Measurements from ENCODE around the gene CCDC159. TPM values are rescaled to one million over a fixed set of nuclear protein-coding genes. Genes with fewer than 3 reads are reported as not detected.

Gene CCDC159
- total and polyA plus RNA-seq, 4 donors: 6.3 to 25.2 (median 16.5) TPM

- peak overlapping the region in 1 of 3 donors; percentile 41 for H3K4me3 ChIP-seq (ENCODE audit: low read depth in 1 of 3, low read length in 3 of 3)
- no peak overlapping the region for H3K9ac ChIP-seq (ENCODE audit: low read depth in 1 of 2, low read length in 2 of 2)
- no peaks in the 10 kb centered on the region for H3K9me3 ChIP-seq (ENCODE audit: control insufficient read depth in 4 of 4, low read length in 3 of 4)
- peaks cover 5 to 40% (median 23%) of the 10 kb centered on the region in 4 donors for H3K4me1 ChIP-seq (ENCODE audit: control insufficient read depth in 4 of 4, insufficient read depth in 4 of 4, low read length in 3 of 4)
- no peaks in the 10 kb centered on the region for H3K36me3 ChIP-seq (ENCODE audit: control insufficient read depth in 4 of 4, insufficient read depth in 3 of 4, low read depth in 1 of 4, low read length in 3 of 4)
- peak overlapping the region; percentile 2 to 50 for H3K27ac ChIP-seq (ENCODE audit: low read depth in 1 of 2, low read length in 2 of 2)
- TF ChIP-seq RAD21 (IDR thresholded peaks at IDR 0.05): peak; percentile 61 to 77
- TF ChIP-seq HNF4G (IDR thresholded peaks at IDR 0.05): no peak
- TF ChIP-seq, protein P1, sequence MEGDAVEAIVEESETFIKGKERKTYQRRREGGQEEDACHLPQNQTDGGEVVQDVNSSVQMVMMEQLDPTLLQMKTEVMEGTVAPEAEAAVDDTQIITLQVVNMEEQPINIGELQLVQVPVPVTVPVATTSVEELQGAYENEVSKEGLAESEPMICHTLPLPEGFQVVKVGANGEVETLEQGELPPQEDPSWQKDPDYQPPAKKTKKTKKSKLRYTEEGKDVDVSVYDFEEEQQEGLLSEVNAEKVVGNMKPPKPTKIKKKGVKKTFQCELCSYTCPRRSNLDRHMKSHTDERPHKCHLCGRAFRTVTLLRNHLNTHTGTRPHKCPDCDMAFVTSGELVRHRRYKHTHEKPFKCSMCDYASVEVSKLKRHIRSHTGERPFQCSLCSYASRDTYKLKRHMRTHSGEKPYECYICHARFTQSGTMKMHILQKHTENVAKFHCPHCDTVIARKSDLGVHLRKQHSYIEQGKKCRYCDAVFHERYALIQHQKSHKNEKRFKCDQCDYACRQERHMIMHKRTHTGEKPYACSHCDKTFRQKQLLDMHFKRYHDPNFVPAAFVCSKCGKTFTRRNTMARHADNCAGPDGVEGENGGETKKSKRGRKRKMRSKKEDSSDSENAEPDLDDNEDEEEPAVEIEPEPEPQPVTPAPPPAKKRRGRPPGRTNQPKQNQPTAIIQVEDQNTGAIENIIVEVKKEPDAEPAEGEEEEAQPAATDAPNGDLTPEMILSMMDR (IDR thresholded peaks at IDR 0.05; ENCODE audit: low read depth, low read length, missing input control): peak; percentile 62
- no peak for TF ChIP-seq TAF1 (conservative IDR thresholded peaks at IDR 0.05)
- WGBS: 3% methylated on average over 65 of the region's 65 CpGs
- no peaks in the 10 kb centered on the region for H3K27me3 ChIP-seq (ENCODE audit: control insufficient read depth in 4 of 4, insufficient read depth in 4 of 4, low read length in 3 of 4)
- DNase-seq (ENCODE audit: low spot score): peak; percentile 87
These were observed 36.8 kb downstream of the CCDC159 start for GRCh38 chr19:11382898-11383705.

GRCh38 chr19:11383706-11384048, 37.4 kb downstream of the CCDC159 start:
- WGBS: 3% methylated on average over 9 of the region's 9 CpGs
- peak overlapping the region; percentile 2 to 50 for H3K27ac ChIP-seq (ENCODE audit: low read depth in 1 of 2, low read length in 2 of 2)

DNA sequence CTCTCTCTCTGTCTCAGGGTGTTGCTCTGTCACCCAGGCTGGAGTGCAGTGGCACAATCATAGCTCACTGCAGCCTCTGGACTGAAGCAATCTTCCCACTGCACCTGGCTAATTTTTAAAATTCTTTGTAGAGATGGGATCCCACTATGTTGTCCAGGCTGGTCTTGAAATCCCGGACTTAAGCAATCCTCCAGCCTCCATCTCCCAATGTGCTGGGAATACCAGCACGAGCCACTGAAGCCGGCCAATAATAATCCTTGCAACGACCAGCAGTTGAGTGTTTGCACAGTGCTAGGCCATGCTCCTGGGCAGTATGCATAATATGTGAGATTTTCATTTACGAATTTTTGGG, 38.4 kb downstream of the CCDC159 start:
- Histone ChIP-seq H3K9ac (ENCODE audit: low read depth in 1 of 2, low read length in 2 of 2) (no peak overlapping the region), H3K4me3 (ENCODE audit: low read depth in 1 of 3, low read length in 3 of 3) (no peak overlapping the region), H3K36me3 (ENCODE audit: control insufficient read depth in 4 of 4, insufficient read depth in 3 of 4, low read depth in 1 of 4, low read length in 3 of 4) (no peaks in the 10 kb centered on the region), H3K27ac (ENCODE audit: low read depth in 1 of 2, low read length in 2 of 2) (no peak overlapping the region), H3K27me3 (ENCODE audit: control insufficient read depth in 4 of 4, insufficient read depth in 4 of 4, low read length in 3 of 4) (no peaks in the 10 kb centered on the region), H3K9me3 (ENCODE audit: control insufficient read depth in 4 of 4, low read length in 3 of 4) (no peaks in the 10 kb centered on the region), H3K4me1 (ENCODE audit: control insufficient read depth in 4 of 4, insufficient read depth in 4 of 4, low read length in 3 of 4) (peaks cover 5 to 36% (median 21%) of the 10 kb centered on the region in 4 donors)
- 90% methylated on average over 5 of the region's 5 CpGs for WGBS
- DNase-seq (ENCODE audit: low spot score): no peak
- no peak for TF ChIP-seq ATF3 (IDR thresholded peaks at IDR 0.05)
- no peak for TF ChIP-seq JUND (IDR thresholded peaks at IDR 0.05)
- no peak for TF ChIP-seq TAF1 (conservative IDR thresholded peaks at IDR 0.05)
- no peak for TF ChIP-seq SP1 (IDR thresholded peaks at IDR 0.05)
- no peak for TF ChIP-seq HNF4A (conservative IDR thresholded peaks at IDR 0.05)
- TF ChIP-seq YY1 (IDR thresholded peaks at IDR 0.05): no peak
- no peak for TF ChIP-seq RAD21 (IDR thresholded peaks at IDR 0.05)
- no peak for TF ChIP-seq FOXA1 (IDR thresholded peaks at IDR 0.05)
- TF ChIP-seq, protein P2, sequence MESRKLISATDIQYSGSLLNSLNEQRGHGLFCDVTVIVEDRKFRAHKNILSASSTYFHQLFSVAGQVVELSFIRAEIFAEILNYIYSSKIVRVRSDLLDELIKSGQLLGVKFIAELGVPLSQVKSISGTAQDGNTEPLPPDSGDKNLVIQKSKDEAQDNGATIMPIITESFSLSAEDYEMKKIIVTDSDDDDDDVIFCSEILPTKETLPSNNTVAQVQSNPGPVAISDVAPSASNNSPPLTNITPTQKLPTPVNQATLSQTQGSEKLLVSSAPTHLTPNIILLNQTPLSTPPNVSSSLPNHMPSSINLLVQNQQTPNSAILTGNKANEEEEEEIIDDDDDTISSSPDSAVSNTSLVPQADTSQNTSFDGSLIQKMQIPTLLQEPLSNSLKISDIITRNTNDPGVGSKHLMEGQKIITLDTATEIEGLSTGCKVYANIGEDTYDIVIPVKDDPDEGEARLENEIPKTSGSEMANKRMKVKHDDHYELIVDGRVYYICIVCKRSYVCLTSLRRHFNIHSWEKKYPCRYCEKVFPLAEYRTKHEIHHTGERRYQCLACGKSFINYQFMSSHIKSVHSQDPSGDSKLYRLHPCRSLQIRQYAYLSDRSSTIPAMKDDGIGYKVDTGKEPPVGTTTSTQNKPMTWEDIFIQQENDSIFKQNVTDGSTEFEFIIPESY (IDR thresholded peaks at IDR 0.05): no peak
- TF ChIP-seq GABPA (IDR thresholded peaks at IDR 0.05 in 1 of 2, conservative IDR thresholded peaks at IDR 0.05 in 1 of 2): no peak
- TF ChIP-seq NR2F2 (IDR thresholded peaks at IDR 0.05): no peak
- TF ChIP-seq EGR1 (IDR thresholded peaks at IDR 0.05; ENCODE audit: low read depth in 2 of 2): no peak

More at GRCh38 chr19:11383706-11384048, 37.4 kb downstream of the CCDC159 start:
- no peaks in the 10 kb centered on the region for H3K27me3 ChIP-seq (ENCODE audit: control insufficient read depth in 4 of 4, insufficient read depth in 4 of 4, low read length in 3 of 4)
- no peaks in the 10 kb centered on the region for H3K9me3 ChIP-seq (ENCODE audit: control insufficient read depth in 4 of 4, low read length in 3 of 4)
- DNase-seq (ENCODE audit: low spot score): no peak
- no peaks in the 10 kb centered on the region for H3K36me3 ChIP-seq (ENCODE audit: control insufficient read depth in 4 of 4, insufficient read depth in 3 of 4, low read depth in 1 of 4, low read length in 3 of 4)
- TF ChIP-seq RXRA (IDR thresholded peaks at IDR 0.05) (no peak), FOXA1 (IDR thresholded peaks at IDR 0.05) (no peak), NR2F2 (IDR thresholded peaks at IDR 0.05) (no peak)
- H3K4me1 ChIP-seq (ENCODE audit: control insufficient read depth in 4 of 4, insufficient read depth in 4 of 4, low read length in 3 of 4): peaks cover 5 to 36% (median 21%) of the 10 kb centered on the region in 4 donors
- H3K9ac ChIP-seq (ENCODE audit: low read depth in 1 of 2, low read length in 2 of 2): peak overlapping the region in 1 of 2 donors; percentile 38
- peak overlapping the region in 1 of 3 donors; percentile 41 for H3K4me3 ChIP-seq (ENCODE audit: low read depth in 1 of 3, low read length in 3 of 3)
